CD4-positive, alpha-beta T cell treated with Interleukin-2 at 100 ng/mL for 4 hours (primary cell): ENCODE data around the gene SNAI3.
A peak's percentile ranks its signal among the peaks of the same experiment; 100 is the strongest.

Experiments used
- DNase-seq: peaks from one replicate; pipeline ENCODE4 v3.0.0-alpha.2; 2020; ENCODE audit warnings: low spot score

Gene SNAI3

DNA sequence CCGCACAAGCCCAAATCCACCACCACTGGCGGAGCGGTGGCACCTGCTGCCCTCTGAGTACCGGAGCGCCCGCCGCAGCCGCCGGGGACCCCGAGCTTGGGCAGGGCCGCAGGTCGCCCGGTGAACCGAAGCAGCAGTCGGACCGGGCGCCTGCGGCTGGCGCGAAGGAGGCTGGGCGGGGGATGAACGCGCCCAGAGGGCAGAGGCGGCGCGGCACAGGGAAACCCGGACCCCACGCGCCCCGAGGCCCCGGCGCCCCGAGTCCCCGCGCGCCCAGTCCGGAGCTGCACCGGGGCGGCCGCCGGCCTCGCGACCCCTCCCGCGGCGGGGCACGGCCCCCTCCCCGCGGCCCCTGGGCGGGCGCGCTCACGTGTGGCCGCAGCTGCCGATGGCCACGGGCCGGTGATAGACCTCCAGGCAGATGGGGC lies 19.5 kb upstream of the SNAI3 start:
- DNase-seq = no peak

GRCh38 chr16:88705076-88705684 lies 18.9 kb upstream of the SNAI3 start:
- peak; percentile 30 for DNase-seq

GRCh38 chr16:88703486-88704309 lies 17.4 kb upstream of the SNAI3 start:
- DNase-seq = peak; percentile 70

GRCh38 chr16:88702371-88703210 lies 16.3 kb upstream of the SNAI3 start:
- DNase-seq = no peak

DNA sequence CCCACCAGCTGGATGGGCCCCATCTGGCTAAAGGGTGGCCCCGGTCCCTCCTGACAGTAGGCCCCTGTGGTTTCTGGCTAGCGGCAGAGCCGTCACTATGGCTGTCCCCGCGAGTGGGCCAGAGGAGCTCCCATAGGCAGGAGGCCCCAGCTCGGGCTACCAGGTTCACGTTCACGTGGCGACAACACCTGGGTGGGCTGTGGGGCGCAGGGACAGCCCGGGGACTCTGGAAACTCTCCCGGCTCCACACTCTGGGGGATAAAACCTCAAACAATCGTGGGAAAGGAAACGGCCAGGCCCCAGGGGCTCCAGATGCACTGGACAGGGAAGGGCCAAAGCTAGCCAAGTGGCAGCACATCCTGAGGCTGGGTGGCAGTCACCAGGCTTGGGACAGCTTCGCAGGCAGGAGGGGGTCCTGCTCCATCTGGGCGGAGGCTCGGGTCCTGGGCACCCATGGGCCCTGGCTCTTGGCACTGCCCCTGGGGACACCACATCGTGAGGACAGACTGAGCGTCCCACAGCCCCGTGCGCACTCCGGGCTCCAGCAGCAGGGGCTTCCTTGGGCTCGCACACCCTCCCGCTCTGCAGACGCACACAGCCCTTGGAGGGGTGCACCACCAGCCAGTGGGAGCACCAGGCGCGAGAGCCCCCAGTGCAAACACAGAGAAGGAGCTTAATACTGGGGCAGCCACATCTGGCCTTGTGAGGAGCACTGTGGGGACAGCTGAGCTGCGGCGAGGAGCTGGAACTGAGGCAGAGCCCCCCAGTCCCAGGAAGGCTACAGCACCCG lies 15.5 kb upstream of the SNAI3 start:
- DNase-seq = no peak

GRCh38 chr16:88700636-88701482 lies 14.6 kb upstream of the SNAI3 start:
- peak; percentile 95 for DNase-seq

DNA sequence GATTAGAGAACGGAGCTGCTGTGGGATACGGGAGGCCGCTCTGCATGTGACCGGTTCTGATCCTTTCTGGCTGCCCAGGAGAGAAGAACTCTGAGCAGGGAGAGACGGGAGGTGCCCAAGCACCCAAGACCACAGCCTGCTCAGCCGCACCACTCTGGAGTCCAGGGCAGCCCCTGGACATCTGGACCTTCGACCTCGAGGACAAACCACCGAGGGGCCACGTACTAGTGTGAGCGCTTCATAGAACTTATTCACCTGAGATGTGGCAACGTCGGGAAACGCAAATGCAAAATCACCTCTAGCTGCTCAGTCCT lies 14.0 kb upstream of the SNAI3 start:
- no peak for DNase-seq

DNA sequence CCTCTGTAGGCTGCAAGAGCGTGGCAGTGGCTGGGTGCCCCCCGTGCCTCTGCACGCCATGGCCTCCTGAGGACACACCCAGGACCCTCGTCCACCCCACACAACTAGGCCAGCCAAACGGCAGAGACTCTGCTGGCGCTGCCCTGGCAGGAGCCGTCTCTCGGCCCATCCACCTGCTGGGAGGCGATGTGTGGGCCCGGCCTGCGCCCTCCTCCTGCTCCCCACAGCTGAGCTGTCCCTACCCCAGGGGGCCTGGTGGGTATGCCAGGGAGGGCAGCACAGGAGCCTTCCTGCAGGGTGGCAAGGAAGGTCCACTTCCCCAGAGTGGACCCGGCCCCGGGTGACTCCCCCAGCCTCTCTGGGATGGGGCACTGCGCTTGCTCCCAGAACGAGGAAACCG lies 12.9 kb upstream of the SNAI3 start:
- DNase-seq = no peak

DNA sequence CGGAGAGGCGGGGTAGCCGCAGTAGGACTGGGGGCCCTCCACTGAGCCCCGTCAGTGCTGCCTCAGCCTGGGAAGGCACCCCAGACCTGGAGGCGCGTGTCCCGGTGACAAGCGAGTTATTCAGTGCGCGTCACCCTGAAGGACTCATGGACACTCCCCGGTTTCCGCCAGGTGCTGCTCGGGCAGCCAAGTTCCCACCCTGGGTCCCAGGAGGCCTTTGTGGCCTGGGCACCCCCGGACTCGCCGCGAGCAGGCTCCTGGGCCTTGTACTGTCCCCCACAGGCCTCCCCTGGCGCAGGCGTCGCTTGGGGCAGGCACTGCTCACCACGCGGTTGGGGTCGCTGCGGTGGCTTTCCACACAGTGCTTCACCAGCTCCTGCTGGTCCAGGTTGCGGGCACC lies 12.3 kb upstream of the SNAI3 start:
- DNase-seq = no peak

DNA sequence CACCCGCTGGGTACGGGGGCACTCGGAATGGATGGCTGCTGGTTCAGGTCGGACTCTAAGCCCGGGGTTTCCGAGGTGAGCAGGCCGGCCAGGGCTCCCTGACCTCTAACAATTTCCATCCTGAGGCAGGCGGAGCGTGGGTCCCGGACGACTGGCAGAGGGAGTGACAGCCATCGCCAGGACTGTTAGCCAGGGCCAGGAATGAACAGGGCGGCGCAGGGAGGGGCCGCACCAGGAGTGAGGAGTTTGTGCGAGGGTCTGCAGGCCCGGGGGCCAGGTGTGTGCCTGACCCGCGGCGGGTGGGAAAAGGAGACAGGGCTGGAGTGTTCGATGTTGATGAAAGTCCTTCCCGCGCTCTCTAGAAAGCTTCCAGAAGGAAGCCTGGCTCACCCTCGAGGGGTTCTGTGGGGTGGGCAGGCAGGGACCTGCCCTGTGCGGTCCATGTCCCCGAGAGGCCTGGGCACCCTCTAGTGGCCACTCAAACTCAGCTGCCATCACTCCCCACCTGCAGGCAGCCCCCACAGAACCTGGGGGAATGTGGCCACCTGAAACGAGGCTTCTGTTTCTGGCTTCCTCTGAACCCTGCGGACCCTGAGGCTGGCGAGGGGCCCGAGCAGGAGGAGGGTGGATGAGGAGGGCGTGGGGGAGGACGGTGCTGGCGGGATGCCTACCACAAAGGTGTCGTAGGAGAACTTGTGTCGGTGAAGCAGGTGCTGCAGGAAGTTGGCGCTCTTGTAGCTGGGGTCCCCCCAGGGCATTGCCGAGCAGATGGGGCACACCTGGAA lies 11.7 kb upstream of the SNAI3 start:
- DNase-seq = peak; percentile 25

GRCh38 chr16:88697116-88697830 lies 11.0 kb upstream of the SNAI3 start:
- no peak for DNase-seq

DNA sequence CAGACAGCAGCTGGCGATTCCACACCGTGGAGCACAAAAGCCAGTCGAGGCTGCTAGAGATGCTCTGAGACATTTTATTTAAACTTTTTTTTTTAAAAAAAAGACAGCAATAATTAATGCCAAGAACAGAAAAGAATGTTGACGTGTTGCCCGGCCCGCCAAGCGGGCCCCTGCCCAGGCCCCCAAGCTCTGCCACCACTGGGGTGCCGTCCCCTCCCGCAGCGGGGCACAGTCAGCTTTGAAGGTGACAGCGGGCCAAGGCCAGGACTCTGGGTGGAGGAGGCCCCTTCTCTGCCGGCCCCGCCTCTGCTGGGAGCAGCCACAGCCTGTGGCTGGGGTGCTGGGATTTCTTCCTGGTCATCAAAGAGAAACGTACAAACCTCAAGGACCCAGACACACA lies 10.1 kb upstream of the SNAI3 start:
- no peak for DNase-seq

GRCh38 chr16:88695753-88696152 lies 9.4 kb upstream of the SNAI3 start:
- no peak for DNase-seq

- no peak for DNase-seq
Observed at GRCh38 chr16:88695218-88695617, 8.9 kb upstream of the SNAI3 start.

GRCh38 chr16:88694221-88695087 lies 8.1 kb upstream of the SNAI3 start:
- DNase-seq = no peak

GRCh38 chr16:88693420-88694177 lies 7.3 kb upstream of the SNAI3 start:
- no peak for DNase-seq

DNA sequence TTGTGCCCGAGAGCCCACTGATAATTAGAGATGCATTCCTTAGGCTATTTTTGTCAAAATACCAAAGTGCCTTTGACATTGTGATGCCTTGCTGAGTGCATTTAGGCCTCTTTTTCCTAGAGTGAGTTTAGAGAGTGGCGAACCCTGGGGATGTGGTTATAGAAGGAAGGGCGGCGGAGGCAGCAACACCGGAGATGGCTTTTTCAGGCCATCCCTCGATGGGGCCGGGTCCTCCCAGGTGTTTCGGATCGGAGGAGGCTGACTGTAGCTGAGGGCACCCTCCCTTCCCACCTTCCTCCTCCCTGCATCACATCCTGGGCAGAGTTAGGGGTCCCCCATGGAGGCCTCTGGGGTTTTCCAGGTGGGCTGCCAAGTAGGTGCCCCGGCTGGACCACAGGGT lies 6.6 kb upstream of the SNAI3 start:
- DNase-seq = no peak
